Erythroblast (primary cell): ENCODE data around the gene UBE2K.

Source experiments
- GATA1 ChIP-seq: IDR thresholded peaks from 2 replicates; pipeline ENCODE4 v1.6.1; 2011; ENCODE audit warnings: low read depth, mild to moderate bottlenecking, control low read depth, low read length, moderate library complexity
- POLR2A ChIP-seq: IDR thresholded peaks from 2 replicates; pipeline ENCODE4 v1.6.1; 2011; ENCODE audit warnings: mild to moderate bottlenecking, low read length

DNA sequence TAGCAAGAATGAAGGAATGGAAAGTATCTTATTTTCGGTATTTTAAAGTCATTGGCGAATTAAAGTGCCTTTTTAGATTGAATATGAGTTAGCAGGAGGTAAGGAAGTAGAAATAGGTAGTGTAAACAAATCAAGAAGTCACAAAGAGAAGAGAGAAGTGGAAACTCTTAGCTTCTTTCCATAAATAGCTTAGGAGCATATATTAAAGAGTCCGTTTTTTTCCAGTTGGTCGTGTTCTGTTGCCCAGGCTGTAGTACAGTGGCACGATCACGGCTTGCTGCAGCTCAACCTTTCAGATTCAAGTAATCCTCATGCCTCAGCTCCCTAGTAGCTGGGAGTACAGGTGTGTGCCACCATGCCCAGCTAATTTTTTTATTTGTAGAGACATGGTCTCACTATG is 56.4 kb downstream of the UBE2K start:
- TF ChIP-seq POLR2A (no peak), GATA1 (no peak)
